Sigmoid colon (tissue), 7 donors: ENCODE data around the gene PLB1. TPM values are rescaled to one million over a fixed set of nuclear protein-coding genes. Genes with fewer than 3 reads are reported as not detected.

Experiments
- DNase-seq: peaks from one replicate; pipeline ENCODE4 v3.0.0-alpha.2; 2019
- H3K27ac ChIP-seq, 4 donors: fragments of 200-600 bp; sonication (generic); one replicate each; pipeline ENCODE4 v1.5.1; 2016 to 2019; ENCODE audit warnings: mild to moderate bottlenecking in 1 of 4
- H3K27me3 ChIP-seq, 3 donors: fragments of 200-600 bp; sonication (generic); one replicate each; pipeline ENCODE4 v1.5.1; 2019; ENCODE audit warnings: mild to moderate bottlenecking in 1 of 3
- H3K36me3 ChIP-seq, 4 donors: fragments of 200-600 bp; sonication (generic); one replicate each; pipeline ENCODE4 v1.5.1; 2016 to 2019
- H3K4me1 ChIP-seq, 4 donors: fragments of 200-600 bp; sonication (generic); one replicate each; pipeline ENCODE4 v1.5.1; 2017 to 2019
- H3K4me3 ChIP-seq, 4 donors: fragments of 200-600 bp; sonication (generic); one replicate each; pipeline ENCODE4 v1.5.1; 2017 to 2019; ENCODE audit warnings: mild to moderate bottlenecking in 2 of 4, moderate library complexity in 1 of 4
- H3K9me3 ChIP-seq, 4 donors: fragments of 200-600 bp in 3 of 4; sonication (generic) in 3 of 4; one replicate each; pipeline versions ENCODE4 v1.5.1 to v1.6.1; 2013 to 2019
- EP300 ChIP-seq, 4 donors: sonication (generic); formaldehyde crosslinking; IDR thresholded peaks; one replicate each; pipeline ENCODE4 v1.6.1; 2017; ENCODE audit warnings: antibody characterized with exemption in 4 of 4
- POLR2A ChIP-seq, 2 donors: fragments of 450-650 bp; IDR thresholded peaks; one replicate each; pipeline ENCODE4 v1.6.1; 2016; ENCODE audit warnings: antibody characterized with exemption in 2 of 2, mild to moderate bottlenecking in 2 of 2, moderate library complexity in 2 of 2
- POLR2AphosphoS5 ChIP-seq, 4 donors: sonication (generic); formaldehyde crosslinking; IDR thresholded peaks; one replicate each; pipeline ENCODE4 v1.6.1; 2017; ENCODE audit warnings: antibody characterized with exemption in 4 of 4
- WGBS, 2 donors: extraction: QIAGEN DNeasy Blood & Tissue Kit; methylation state at CpG; one replicate each; pipeline ENCODE4 v1.1.7; 2013; 5-methylcytosine and 5-hydroxymethylcytosine counted together
- intact Hi-C: fragments of 100-400 bp; cut with DNase I; formaldehyde crosslinking; loops from one replicate; pipeline ENCODE4 v1.15.1; 2023
- polyA plus RNA-seq, 3 donors: library from polyadenylated mRNA; stranded (reverse); fragments of 200-250 nt; gene quantifications; one replicate each; pipeline ENCODE4 v1.2.3, GENCODE V29; 2013
- total RNA-seq, 4 donors: library from RNA; depleted of rRNA; stranded (reverse); fragments of >200 nt; gene quantifications; one replicate each; pipeline ENCODE4 v1.1.0, GENCODE V29; 2016
- TF ChIP-seq, protein P1 (sequence below), 4 experiments: fragments of 450-650 bp in 3 of 4; fragments of 200-600 bp in 1 of 4; IDR thresholded peaks; one replicate each; pipeline ENCODE4 v1.5.1; 2016 to 2019; ENCODE audit warnings: antibody characterized with exemption in 4 of 4, mild to moderate bottlenecking in 3 of 4, moderate library complexity in 2 of 4
- donor health status: healthy with polysubstance abuse.
- donor health status: Bipolar disorder and iron deficiency.
- donor health status: healthy.

Gene PLB1
- total and polyA plus RNA-seq, 7 donors = 1.2 to 18.3 (median 2.1) TPM

GRCh38 chr2:28633746-28634145, 137.9 kb downstream of the PLB1 start:
- Histone ChIP-seq H3K36me3 (no peaks in the 10 kb centered on the region), H3K9me3 (no peaks in the 10 kb centered on the region), H3K27ac (peak overlapping the region; percentile 80 to 92 (median 86)), H3K4me1 (peaks cover 0 to 51% (median 44%) of the 10 kb centered on the region in 4 donors), H3K27me3 (no peaks in the 10 kb centered on the region), H3K4me3 (no peak overlapping the region)
- intact Hi-C loops = no loop called here
- WGBS, 2 donors = 69 to 75% methylated on average over 5 of the region's 5 CpGs
- DNase-seq = no peak
- TF ChIP-seq POLR2AphosphoS5 (IDR thresholded peaks at IDR 0.05) (peak in 1 of 4 donors; percentile 12), EP300 (IDR thresholded peaks at IDR 0.05) (no peak), POLR2A (IDR thresholded peaks at IDR 0.05) (no peak)

DNA sequence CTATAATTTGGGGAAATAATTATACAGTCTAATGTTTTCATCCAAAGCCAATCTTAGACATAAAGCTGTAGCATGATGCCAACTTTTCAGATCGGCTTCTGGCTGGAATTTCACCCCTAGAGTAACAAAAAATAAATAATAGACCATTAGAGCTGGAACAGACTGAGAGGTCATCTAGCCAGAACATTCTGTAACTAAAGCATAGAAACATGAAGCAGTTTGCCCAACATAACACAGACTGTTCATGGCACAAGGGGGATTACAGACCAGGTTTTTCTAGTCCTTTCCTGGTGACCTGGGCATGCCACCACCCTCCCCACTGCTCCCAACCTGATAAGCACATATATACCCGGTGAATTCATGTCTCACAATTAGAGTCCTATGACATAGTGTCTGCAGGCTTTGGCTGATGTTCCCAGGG, 139.3 kb downstream of the PLB1 start:
- H3K27ac ChIP-seq = peak overlapping the region; percentile 80 to 92 (median 86)

DNA sequence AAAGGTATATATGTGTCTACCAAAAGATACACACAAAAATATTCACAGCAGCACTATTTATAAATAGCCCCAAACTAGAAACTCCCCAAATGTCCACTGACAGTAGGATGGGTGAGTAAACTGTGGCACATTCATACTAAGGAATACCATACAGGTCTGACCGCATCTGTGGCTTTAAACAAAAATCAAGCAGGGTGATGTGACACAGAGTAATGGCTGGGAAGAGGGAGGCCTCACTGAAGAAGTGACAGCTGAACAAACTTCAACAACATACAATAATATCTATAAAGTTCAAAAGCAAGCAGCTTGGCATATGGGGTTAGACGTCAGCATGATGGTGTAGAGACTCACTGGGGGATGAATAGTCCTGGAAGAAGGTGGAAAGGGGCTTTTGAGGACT, 140.6 kb downstream of the PLB1 start:
- Histone ChIP-seq H3K27me3 (no peaks in the 10 kb centered on the region), H3K27ac (peak overlapping the region; percentile 80 to 92 (median 86)), H3K4me3 (no peak overlapping the region), H3K9me3 (no peaks in the 10 kb centered on the region), H3K4me1 (peaks cover 0 to 44% (median 44%) of the 10 kb centered on the region in 4 donors), H3K36me3 (no peaks in the 10 kb centered on the region)
- TF ChIP-seq POLR2AphosphoS5 (IDR thresholded peaks at IDR 0.05) (no peak), EP300 (IDR thresholded peaks at IDR 0.05) (no peak), POLR2A (IDR thresholded peaks at IDR 0.05) (no peak)
- TF ChIP-seq, protein P1, sequence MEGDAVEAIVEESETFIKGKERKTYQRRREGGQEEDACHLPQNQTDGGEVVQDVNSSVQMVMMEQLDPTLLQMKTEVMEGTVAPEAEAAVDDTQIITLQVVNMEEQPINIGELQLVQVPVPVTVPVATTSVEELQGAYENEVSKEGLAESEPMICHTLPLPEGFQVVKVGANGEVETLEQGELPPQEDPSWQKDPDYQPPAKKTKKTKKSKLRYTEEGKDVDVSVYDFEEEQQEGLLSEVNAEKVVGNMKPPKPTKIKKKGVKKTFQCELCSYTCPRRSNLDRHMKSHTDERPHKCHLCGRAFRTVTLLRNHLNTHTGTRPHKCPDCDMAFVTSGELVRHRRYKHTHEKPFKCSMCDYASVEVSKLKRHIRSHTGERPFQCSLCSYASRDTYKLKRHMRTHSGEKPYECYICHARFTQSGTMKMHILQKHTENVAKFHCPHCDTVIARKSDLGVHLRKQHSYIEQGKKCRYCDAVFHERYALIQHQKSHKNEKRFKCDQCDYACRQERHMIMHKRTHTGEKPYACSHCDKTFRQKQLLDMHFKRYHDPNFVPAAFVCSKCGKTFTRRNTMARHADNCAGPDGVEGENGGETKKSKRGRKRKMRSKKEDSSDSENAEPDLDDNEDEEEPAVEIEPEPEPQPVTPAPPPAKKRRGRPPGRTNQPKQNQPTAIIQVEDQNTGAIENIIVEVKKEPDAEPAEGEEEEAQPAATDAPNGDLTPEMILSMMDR (IDR thresholded peaks at IDR 0.05) = no peak
- DNase-seq = no peak
- intact Hi-C loops = no loop called here
- WGBS, 2 donors = 75 to 95% methylated on average over 2 of the region's 2 CpGs

More for the DNA sequence above, 139.3 kb downstream of the PLB1 start:
- TF ChIP-seq, protein P1 (IDR thresholded peaks at IDR 0.05) = no peak
- TF ChIP-seq POLR2A (IDR thresholded peaks at IDR 0.05) (no peak), EP300 (IDR thresholded peaks at IDR 0.05) (peak in 2 of 4 donors; percentile 74 to 93), POLR2AphosphoS5 (IDR thresholded peaks at IDR 0.05) (peak; percentile 60 to 85 (median 74))
- peak; percentile 69 for DNase-seq
- Histone ChIP-seq H3K4me3 (no peak overlapping the region), H3K36me3 (no peaks in the 10 kb centered on the region), H3K9me3 (no peaks in the 10 kb centered on the region), H3K27me3 (no peaks in the 10 kb centered on the region), H3K4me1 (peaks cover 0 to 44% (median 44%) of the 10 kb centered on the region in 4 donors)
- WGBS, 2 donors = 14 to 64% methylated on average over 2 of the region's 2 CpGs
- intact Hi-C loops = no loop called here

GRCh38 chr2:28637066-28638047, 141.5 kb downstream of the PLB1 start:
- H3K27ac ChIP-seq = peak overlapping the region; percentile 80 to 92 (median 86)
- H3K27me3 ChIP-seq = no peaks in the 10 kb centered on the region
- H3K36me3 ChIP-seq = no peaks in the 10 kb centered on the region
- intact Hi-C loops = no loop called here
- H3K4me3 ChIP-seq = no peak overlapping the region
- TF ChIP-seq, protein P1 (IDR thresholded peaks at IDR 0.05) = no peak
- peak in 2 of 4 donors; percentile 4 to 27 for TF ChIP-seq POLR2AphosphoS5 (IDR thresholded peaks at IDR 0.05)
- TF ChIP-seq POLR2A (IDR thresholded peaks at IDR 0.05) = no peak
- no peak for TF ChIP-seq EP300 (IDR thresholded peaks at IDR 0.05)
- 91 to 93% methylated on average over 12 of the region's 12 CpGs for WGBS, 2 donors
- peak; percentile 83 for DNase-seq
- H3K4me1 ChIP-seq = peaks cover 0 to 44% (median 44%) of the 10 kb centered on the region in 4 donors
- no peaks in the 10 kb centered on the region for H3K9me3 ChIP-seq

- Histone ChIP-seq H3K4me3 (no peak overlapping the region), H3K4me1 (peaks cover 0 to 46% (median 43%) of the 10 kb centered on the region in 4 donors), H3K27ac (peak overlapping the region in 3 of 4 donors; percentile 82 to 92 (median 89)), H3K27me3 (no peaks in the 10 kb centered on the region), H3K9me3 (no peaks in the 10 kb centered on the region), H3K36me3 (no peaks in the 10 kb centered on the region)
- peak; percentile 64 for DNase-seq
- TF ChIP-seq POLR2AphosphoS5 (IDR thresholded peaks at IDR 0.05) = no peak
- TF ChIP-seq, protein P1 (IDR thresholded peaks at IDR 0.05) = no peak
- TF ChIP-seq EP300 (IDR thresholded peaks at IDR 0.05) = no peak
- no peak for TF ChIP-seq POLR2A (IDR thresholded peaks at IDR 0.05)
- 86 to 90% methylated on average over 2 of the region's 2 CpGs for WGBS, 2 donors
- intact Hi-C loops = no loop called here
These were observed 142.2 kb downstream of the PLB1 start for GRCh38 chr2:28638102-28638501.
